Mucosa of descending colon (tissue), 3 donors: ENCODE results near the gene STPG2. TPM values are rescaled to one million over a fixed set of nuclear protein-coding genes. Genes with fewer than 3 reads are reported as not detected.
A peak's percentile ranks its signal among the peaks of the same experiment; 100 is the strongest.

ENCODE experiments used
- ATAC-seq: fragments of 200-7000 bp; cut with Tn5 transposase; one replicate; pipeline ENCODE4 v1.9.1; 2020; ENCODE audit warnings: mild to moderate bottlenecking, moderate library complexity
- DNase-seq, 3 donors: peaks; one replicate each; pipeline ENCODE4 v3.0.0-alpha.2; 2020
- H3K36me3 ChIP-seq: fragments of 200-600 bp; one replicate; pipeline ENCODE4 v1.8.0; 2021; ENCODE audit warnings: low read depth, mild to moderate bottlenecking
- H3K4me1 ChIP-seq: fragments of 200-600 bp; one replicate; pipeline ENCODE4 v1.8.0; 2021; ENCODE audit warnings: low read depth, mild to moderate bottlenecking
- H3K4me3 ChIP-seq: fragments of 200-600 bp; one replicate; pipeline ENCODE4 v1.8.0; 2021; ENCODE audit warnings: mild to moderate bottlenecking
- H3K9me3 ChIP-seq: fragments of 200-600 bp; one replicate; pipeline ENCODE4 v1.8.0; 2021; ENCODE audit warnings: mild to moderate bottlenecking
- intact Hi-C, 2 donors: fragments of 100-400 bp; cut with DNase I in 1 of 2; cut with micrococcal nuclease in 1 of 2; formaldehyde crosslinking; loops; one replicate each; pipeline versions ENCODE4 v1.11.0 to v1.11.1; 2022; cut with DNase I, micrococcal nuclease
- total RNA-seq, 3 donors: library from RNA; stranded (reverse); fragmentation: NEBNext Ultra II Directional in 2 of 3; extraction: Animal tissue kit (Norgen Biotek cat#: 25700) in 2 of 3; gene quantifications; one replicate each; pipeline versions ENCODE4 v1.2.1 to v1.2.4, GENCODE V29; 2021 to 2023
- TF ChIP-seq, protein P1 (sequence below): fragments of 200-600 bp; IDR thresholded peaks from one replicate; pipeline ENCODE4 v1.8.0; 2022; ENCODE audit warnings: antibody characterized with exemption, mild to moderate bottlenecking
- donor health status: DM: no; HTN: no; CAD: no; lungs with moderate emphysema.
- donor health status: DM: no; HTN: no; CAD: no.
- donor health status: DM: no; HTN: yes; CAD: no.

STPG2 gene
- total RNA-seq, 3 donors from 2014 or later, result 0.17 to 1.3 (median 0.41) TPM

DNA sequence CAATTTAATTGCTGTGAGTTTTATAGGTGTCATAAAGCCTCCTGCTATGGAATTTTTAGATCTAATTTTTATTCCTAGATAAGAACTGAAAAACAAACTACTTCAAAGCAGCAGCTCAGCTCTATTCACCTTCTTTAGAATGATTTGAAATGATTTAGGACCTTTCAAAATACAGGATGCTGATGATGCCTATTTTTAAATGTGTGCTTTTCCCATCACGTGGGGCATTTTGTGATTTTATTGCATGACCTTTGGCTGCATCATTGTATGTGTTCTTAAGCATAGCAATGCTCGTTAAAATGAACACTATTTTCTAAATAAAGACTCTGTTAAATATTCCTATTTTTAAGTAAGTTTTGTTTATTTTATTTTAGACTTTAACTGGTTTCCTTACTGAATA lies 537.3 kb downstream of the STPG2 start:
- ATAC-seq, result peak; percentile 65
- Histone ChIP-seq H3K4me1 (no peaks in the 10 kb centered on the region), H3K9me3 (no peaks in the 10 kb centered on the region), H3K36me3 (no peaks in the 10 kb centered on the region), H3K4me3 (no peak overlapping the region)
- intact Hi-C loops, result no loop called here
- TF ChIP-seq, protein P1, sequence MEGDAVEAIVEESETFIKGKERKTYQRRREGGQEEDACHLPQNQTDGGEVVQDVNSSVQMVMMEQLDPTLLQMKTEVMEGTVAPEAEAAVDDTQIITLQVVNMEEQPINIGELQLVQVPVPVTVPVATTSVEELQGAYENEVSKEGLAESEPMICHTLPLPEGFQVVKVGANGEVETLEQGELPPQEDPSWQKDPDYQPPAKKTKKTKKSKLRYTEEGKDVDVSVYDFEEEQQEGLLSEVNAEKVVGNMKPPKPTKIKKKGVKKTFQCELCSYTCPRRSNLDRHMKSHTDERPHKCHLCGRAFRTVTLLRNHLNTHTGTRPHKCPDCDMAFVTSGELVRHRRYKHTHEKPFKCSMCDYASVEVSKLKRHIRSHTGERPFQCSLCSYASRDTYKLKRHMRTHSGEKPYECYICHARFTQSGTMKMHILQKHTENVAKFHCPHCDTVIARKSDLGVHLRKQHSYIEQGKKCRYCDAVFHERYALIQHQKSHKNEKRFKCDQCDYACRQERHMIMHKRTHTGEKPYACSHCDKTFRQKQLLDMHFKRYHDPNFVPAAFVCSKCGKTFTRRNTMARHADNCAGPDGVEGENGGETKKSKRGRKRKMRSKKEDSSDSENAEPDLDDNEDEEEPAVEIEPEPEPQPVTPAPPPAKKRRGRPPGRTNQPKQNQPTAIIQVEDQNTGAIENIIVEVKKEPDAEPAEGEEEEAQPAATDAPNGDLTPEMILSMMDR, result no peak
- DNase-seq, result peak in 1 of 3 donors; percentile 51

DNA sequence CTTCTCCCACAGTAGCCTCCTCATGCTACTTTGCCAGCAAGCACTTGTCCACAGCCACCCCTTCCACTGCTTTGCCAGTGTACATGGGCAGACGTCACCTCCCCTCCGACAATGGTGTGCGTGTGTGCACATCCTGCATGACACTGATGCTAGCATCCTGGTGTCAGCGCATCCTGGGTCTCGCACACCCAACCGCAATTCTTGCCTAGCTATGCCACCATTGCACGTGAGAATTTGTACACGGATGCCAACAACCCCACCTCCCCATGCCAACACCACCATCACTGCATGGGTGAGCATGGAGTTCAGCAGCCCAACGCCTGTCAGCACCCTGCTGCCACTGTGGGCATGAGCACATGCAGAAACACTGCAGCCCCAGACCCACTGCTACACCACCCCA lies 550.0 kb downstream of the STPG2 start:
- Histone ChIP-seq H3K4me1 (no peaks in the 10 kb centered on the region), H3K4me3 (no peak overlapping the region), H3K36me3 (no peaks in the 10 kb centered on the region), H3K9me3 (no peaks in the 10 kb centered on the region)
- DNase-seq (peak in 1 of 3 donors; percentile 26), ATAC-seq (no peak)
- intact Hi-C loops, result no loop called here
- TF ChIP-seq, protein P1, result no peak

DNA sequence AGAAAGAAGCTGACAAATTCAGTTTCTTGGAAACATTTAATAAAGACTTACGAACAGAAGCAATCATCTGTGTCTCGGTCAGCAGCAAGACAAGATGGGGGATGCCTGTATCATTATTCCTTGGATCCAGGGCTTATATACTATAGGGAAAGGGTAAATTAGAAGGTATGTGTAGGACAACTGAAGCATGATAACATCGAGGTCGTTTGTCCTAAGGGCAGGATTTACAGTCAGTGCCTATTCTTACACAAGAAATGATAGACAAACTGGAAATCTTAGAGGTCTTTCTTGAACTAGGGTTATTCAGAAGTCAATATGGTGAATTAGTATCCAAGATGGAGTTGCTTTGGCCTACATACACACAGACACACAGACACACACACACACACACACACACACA lies 553.0 kb downstream of the STPG2 start:
- Histone ChIP-seq H3K36me3 (no peaks in the 10 kb centered on the region), H3K9me3 (no peaks in the 10 kb centered on the region), H3K4me3 (no peak overlapping the region), H3K4me1 (no peaks in the 10 kb centered on the region)
- DNase-seq (no peak), ATAC-seq (no peak)
- intact Hi-C loops, result no loop called here
- TF ChIP-seq, protein P1, result no peak

DNA sequence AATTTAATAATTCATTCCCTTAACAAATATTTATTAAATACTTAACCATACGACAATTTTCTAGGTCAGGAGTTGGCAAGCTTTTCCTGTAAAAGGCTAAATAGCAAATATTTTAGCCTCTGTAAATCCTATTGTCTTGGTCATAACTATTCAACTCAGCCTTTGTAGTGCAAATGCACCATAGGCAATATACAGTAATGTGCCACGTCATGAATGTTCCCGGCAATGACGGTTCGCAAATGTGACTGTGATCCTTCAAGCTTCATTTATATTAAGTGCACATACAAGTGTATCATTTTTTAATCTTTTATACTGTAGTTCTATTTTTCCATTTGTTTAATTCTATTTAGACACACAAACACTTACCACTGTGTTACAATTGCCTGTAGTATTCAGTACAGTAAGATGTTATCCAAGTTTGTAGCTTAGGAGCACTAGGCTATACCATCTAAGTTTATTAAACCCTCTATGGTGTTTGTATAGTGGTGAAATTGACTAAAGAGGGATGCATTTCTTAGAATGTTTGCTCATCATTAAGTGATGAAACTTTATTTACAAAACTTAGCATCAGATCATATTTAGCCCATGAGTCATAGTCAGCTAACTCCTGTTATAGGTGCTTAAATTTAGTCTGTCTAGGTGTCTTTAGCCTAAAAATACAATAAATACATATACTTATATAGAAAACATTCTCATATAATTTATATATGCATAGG lies 553.6 kb downstream of the STPG2 start:
- H3K4me3 ChIP-seq, result no peak overlapping the region
- TF ChIP-seq, protein P1, result no peak
- ATAC-seq (no peak), DNase-seq (no peak)
- H3K9me3 ChIP-seq, result no peaks in the 10 kb centered on the region
- intact Hi-C loops, result no loop called here
- no peaks in the 10 kb centered on the region for H3K36me3 ChIP-seq
- H3K4me1 ChIP-seq, result no peaks in the 10 kb centered on the region

DNA sequence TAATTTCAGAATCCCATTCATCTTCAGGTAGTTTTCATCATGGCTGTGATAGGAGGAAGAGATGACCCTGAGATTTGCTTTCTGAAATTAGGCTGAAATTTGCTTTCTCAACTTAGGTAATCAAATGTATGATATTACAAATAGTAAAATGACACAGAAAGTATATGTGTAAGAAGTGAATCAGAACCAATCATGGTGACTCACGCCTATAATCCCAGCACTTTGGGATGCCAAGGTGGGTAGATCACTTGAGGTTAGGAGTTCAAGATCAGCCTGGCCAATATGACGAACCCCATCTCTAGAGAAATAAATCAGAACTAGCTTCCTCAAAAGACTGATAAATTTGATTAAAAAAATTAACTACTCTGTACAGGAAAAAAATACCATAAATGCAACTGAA lies 555.4 kb downstream of the STPG2 start:
- TF ChIP-seq, protein P1, result no peak
- intact Hi-C loops, result no loop called here
- no peak for ATAC-seq
- Histone ChIP-seq H3K4me3 (no peak overlapping the region), H3K4me1 (no peaks in the 10 kb centered on the region), H3K9me3 (no peaks in the 10 kb centered on the region), H3K36me3 (no peaks in the 10 kb centered on the region)
- DNase-seq, result no peak

DNA sequence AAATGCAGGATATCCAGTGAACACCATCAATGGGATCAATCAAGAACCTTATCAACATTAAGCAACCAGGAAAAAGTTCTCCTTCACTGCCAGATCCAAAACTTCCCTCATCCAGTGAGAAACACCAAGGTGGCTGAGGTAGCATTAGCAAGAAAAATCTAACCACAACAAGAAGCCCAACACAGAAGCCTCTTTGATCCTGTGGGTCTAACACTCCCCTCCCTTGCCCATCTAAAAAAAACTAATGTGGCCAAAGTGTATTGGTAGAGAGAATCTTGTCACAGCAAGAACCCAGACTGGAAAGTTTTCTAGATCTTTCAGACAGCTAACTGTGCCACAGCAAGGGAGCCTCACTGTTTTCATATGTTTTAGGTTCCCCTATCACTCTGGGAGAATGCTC lies 558.0 kb downstream of the STPG2 start:
- intact Hi-C loops, result no loop called here
- Histone ChIP-seq H3K36me3 (no peaks in the 10 kb centered on the region), H3K4me3 (no peak overlapping the region), H3K4me1 (no peaks in the 10 kb centered on the region), H3K9me3 (no peaks in the 10 kb centered on the region)
- TF ChIP-seq, protein P1, result no peak
- ATAC-seq, result no peak
- DNase-seq, result no peak
